Measurements from ENCODE around the gene FUNDC2. TPM values are rescaled to one million over a fixed set of nuclear protein-coding genes. Genes with fewer than 3 reads are reported as not detected.
A peak's percentile ranks its signal among the peaks of the same experiment; 100 is the strongest.

The FUNDC2 gene
- total RNA-seq, 2 donors from 2014 or later: 54.7 to 57.2 TPM

- H3K9me3 ChIP-seq: no peaks in the 10 kb centered on the region
- H3K27me3 ChIP-seq: no peaks in the 10 kb centered on the region
- TF ChIP-seq, protein P1, sequence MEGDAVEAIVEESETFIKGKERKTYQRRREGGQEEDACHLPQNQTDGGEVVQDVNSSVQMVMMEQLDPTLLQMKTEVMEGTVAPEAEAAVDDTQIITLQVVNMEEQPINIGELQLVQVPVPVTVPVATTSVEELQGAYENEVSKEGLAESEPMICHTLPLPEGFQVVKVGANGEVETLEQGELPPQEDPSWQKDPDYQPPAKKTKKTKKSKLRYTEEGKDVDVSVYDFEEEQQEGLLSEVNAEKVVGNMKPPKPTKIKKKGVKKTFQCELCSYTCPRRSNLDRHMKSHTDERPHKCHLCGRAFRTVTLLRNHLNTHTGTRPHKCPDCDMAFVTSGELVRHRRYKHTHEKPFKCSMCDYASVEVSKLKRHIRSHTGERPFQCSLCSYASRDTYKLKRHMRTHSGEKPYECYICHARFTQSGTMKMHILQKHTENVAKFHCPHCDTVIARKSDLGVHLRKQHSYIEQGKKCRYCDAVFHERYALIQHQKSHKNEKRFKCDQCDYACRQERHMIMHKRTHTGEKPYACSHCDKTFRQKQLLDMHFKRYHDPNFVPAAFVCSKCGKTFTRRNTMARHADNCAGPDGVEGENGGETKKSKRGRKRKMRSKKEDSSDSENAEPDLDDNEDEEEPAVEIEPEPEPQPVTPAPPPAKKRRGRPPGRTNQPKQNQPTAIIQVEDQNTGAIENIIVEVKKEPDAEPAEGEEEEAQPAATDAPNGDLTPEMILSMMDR (IDR thresholded peaks at IDR 0.05): no peak
- intact Hi-C loops (cut with DNase I): no loop called here
- no peaks in the 10 kb centered on the region for H3K4me1 ChIP-seq
- H3K36me3 ChIP-seq: no peaks in the 10 kb centered on the region
- no peak overlapping the region for H3K4me3 ChIP-seq
- no peak overlapping the region for H3K27ac ChIP-seq
- no peak for DNase-seq
- no peak overlapping the region for H3K9ac ChIP-seq (ENCODE audit: low read depth in 2 of 2, low read length in 2 of 2)
Measured at GRCh38 chrX:155046129-155046810, 19.6 kb downstream of the FUNDC2 start.

- intact Hi-C loops (cut with DNase I): no loop called here
Measured at GRCh38 chrX:155046811-155047528, 20.3 kb downstream of the FUNDC2 start.

GRCh38 chrX:155048977-155049619 is 22.5 kb downstream of the FUNDC2 start:
- H3K4me3 ChIP-seq: no peak overlapping the region
- no peaks in the 10 kb centered on the region for H3K4me1 ChIP-seq
- no peak overlapping the region for H3K9ac ChIP-seq (ENCODE audit: low read depth in 2 of 2, low read length in 2 of 2)
- no peaks in the 10 kb centered on the region for H3K27me3 ChIP-seq
- DNase-seq: peak; percentile 71
- TF ChIP-seq, protein P1 (IDR thresholded peaks at IDR 0.05): peak; percentile 46
- intact Hi-C loops (cut with DNase I): no loop called here
- H3K27ac ChIP-seq: no peak overlapping the region
- H3K9me3 ChIP-seq: no peaks in the 10 kb centered on the region
- no peaks in the 10 kb centered on the region for H3K36me3 ChIP-seq

More at GRCh38 chrX:155046811-155047528, 20.3 kb downstream of the FUNDC2 start:
- no peak overlapping the region for H3K4me3 ChIP-seq
- H3K4me1 ChIP-seq: no peaks in the 10 kb centered on the region
- H3K9ac ChIP-seq (ENCODE audit: low read depth in 2 of 2, low read length in 2 of 2): no peak overlapping the region
- no peak overlapping the region for H3K27ac ChIP-seq
- no peak for DNase-seq
- no peaks in the 10 kb centered on the region for H3K9me3 ChIP-seq
- no peaks in the 10 kb centered on the region for H3K27me3 ChIP-seq
- no peaks in the 10 kb centered on the region for H3K36me3 ChIP-seq
- TF ChIP-seq, protein P1 (IDR thresholded peaks at IDR 0.05): no peak

DNA sequence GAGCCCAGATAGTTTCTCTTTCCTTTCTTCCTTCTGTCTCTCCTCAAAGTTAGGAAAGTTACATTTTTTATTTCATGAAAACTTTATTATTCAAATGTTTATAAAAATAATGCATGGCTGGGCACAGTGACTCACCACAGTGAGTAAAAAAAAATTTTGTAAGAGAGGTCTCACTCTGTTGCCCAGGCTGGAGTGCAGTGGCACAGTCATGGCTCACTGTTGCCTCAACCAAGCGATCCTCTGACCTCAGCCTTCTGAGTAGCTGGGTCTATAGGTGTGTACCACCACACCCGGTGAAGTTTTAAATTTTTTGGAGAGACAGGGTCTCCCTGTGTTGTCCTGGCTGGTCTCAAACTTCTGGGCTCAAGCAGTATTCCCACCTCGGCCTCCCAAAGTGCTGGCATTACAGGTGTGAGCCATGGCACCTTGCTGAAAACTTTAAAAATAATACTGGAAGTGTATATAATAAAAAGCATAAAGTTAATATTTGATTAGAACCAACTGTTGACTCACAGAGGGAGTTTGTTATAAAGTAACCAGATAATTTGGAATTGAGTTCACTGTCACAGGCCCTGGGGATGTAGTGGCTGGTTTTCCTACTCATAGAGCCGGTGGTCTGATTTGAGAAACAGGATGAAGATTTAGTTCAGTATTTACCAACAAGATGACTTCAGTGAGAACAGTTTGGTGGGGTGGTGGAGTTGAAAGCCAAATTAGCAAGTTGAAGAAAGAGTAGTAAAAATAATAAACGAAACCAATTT is 26.3 kb downstream of the FUNDC2 start:
- H3K36me3 ChIP-seq: no peaks in the 10 kb centered on the region
- H3K27me3 ChIP-seq: no peaks in the 10 kb centered on the region
- H3K9ac ChIP-seq (ENCODE audit: low read depth in 2 of 2, low read length in 2 of 2): no peak overlapping the region
- no peaks in the 10 kb centered on the region for H3K4me1 ChIP-seq
- H3K4me3 ChIP-seq: no peak overlapping the region
- TF ChIP-seq, protein P1 (IDR thresholded peaks at IDR 0.05): no peak
- no peak overlapping the region for H3K27ac ChIP-seq
- no peak for DNase-seq
- intact Hi-C loops (cut with DNase I): no loop called here
- no peaks in the 10 kb centered on the region for H3K9me3 ChIP-seq

- no peaks in the 10 kb centered on the region for H3K27me3 ChIP-seq
- H3K9me3 ChIP-seq: no peaks in the 10 kb centered on the region
- H3K36me3 ChIP-seq: no peaks in the 10 kb centered on the region
- H3K27ac ChIP-seq: no peak overlapping the region
- no peak overlapping the region for H3K4me3 ChIP-seq
- H3K9ac ChIP-seq (ENCODE audit: low read depth in 2 of 2, low read length in 2 of 2): no peak overlapping the region
- intact Hi-C loops (cut with DNase I): no loop called here
- no peaks in the 10 kb centered on the region for H3K4me1 ChIP-seq
- DNase-seq: no peak
- TF ChIP-seq, protein P1 (IDR thresholded peaks at IDR 0.05): no peak
Measured at GRCh38 chrX:155053656-155054055, 27.0 kb downstream of the FUNDC2 start.
